ENCODE results near the gene PAQR9. TPM values are rescaled to one million over a fixed set of nuclear protein-coding genes. Genes with fewer than 3 reads are reported as not detected.

PAQR9 gene
- total RNA-seq, 1 donor from 2014 or later, result not detected

DNA sequence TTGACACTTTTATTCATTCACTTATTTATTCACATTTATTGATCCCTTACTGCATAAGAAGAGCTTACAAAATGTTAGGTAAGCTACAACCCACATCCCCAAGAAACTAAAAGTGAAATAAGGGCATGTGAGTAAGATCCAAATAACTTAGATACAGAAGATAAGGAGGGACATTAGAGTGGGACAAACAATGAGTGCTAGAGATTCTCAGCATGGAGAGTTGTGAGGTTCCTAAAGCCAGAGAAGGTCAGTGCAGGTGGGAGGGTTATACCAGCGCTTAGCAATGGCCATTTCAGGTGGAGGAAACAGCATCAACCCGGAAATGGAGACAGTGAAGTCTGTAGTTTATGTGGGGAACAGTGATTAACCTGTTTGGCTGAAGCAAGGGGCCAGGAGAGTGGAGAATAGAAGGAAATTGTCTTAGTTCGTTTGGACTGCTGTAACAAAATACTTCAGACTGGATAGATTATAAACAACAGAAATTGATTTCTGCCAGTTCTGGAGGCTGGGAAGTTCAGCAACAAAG is 49.1 kb downstream of the PAQR9 start:
- no peak for DNase-seq

DNA sequence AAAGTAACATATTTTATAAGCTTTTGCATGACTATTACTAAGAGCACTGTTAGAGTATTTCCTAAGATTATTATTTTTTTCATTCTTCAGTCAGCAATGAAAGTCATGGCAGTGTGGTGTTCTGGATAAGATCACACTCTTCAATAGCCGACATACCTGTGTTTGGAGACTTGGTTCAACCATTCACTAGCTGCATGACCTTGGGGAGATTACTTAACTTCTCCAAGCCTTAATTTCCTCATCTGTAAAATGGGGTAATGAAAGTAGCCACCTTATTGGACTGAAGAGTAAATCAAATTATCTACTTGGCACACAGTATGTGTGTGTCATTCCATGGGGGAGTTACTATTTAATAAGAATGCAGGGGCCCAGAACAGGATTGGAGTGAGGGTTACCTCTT is 50.0 kb downstream of the PAQR9 start:
- DNase-seq, result no peak

DNA sequence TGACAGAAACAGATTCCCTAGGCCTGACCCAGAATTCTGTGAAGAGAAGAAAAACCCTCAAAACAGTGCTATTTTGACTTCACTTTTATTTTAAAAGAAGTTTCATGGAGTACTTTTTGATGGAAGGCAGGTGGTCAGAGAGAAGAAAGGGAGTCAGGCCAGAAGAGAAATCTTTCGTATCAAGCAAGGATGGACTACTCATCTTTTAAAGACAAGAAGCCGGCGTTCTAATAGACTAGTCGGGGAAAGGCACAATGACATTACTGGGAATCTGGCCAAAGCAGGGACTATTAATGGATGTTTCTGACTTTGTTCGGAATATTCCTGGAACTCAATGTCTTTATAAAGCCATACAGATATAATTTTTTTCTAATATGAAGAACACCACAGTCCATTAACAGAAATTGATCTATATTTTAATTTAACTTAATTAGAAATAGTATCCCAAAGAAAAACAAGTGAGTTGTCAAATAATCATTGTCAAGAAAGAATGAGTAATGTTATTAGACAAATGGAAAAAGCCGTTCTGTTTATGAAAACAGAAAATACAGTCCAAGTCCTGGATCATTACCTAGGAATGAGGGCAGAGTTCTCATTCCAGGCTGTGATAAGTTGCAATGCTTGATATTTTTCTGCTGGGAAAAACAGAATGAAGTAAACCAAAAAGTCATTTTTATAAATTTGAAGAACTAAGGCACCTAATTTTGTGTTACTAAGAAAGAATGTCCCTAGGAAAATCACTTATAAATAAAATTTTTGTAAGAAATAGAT is 50.9 kb downstream of the PAQR9 start:
- DNase-seq, result no peak

Small RNAs within 50 kb of the gene (small RNA-seq; reads per million reads assigned to genes)
- gene AC021074.2 (ENCODE audit: low replicate concordance), result not detected

Other genes starting within 250 kb of the PAQR9 start
- 28.9 TPM for gene TRPC1, start 239.6 kb downstream of the PAQR9 start, total RNA-seq
- 0.62 TPM for gene PCOLCE2, start 74.6 kb downstream of the PAQR9 start, total RNA-seq
- 107 TPM for gene U2SURP, start 37.9 kb upstream of the PAQR9 start, total RNA-seq
- gene CHST2, start 156.1 kb upstream of the PAQR9 start, total RNA-seq, result 15.0 TPM